K562 (cell line): ENCODE results near the gene SLC7A4. TPM values are rescaled to one million over a fixed set of nuclear protein-coding genes. Genes with fewer than 3 reads are reported as not detected.

Source experiments
- ATAC-seq: fragments of 200-7000 bp; cut with Tn5 transposase; 3 replicates; pipeline ENCODE4 v1.9.1; 2020; ENCODE audit warnings: moderate library complexity
- BruUV-seq: library from RNA; stranded (reverse); fragments of 400-500 nt; replicated peaks from 2 replicates; lab custom pipeline; 2021; lab: Mats Ljungman, UMichigan
- CTCF ChIA-PET: fragments of 300-600 bp; formaldehyde crosslinking; extraction: SDS; loops from one replicate; lab custom pipeline; 2021; ENCODE audit warnings: low intra/inter-chr PET ratio; lab: Yijun Ruan, JAX
- POLR2A ChIA-PET: fragments of 300-600, 350-650 bp; sonication (Branson Sonifier 250); formaldehyde crosslinking; extraction: SDS; loops from one replicate; lab custom pipeline; 2021; ENCODE audit warnings: antibody characterized with exemption, inconsistent platforms; lab: Yijun Ruan, JAX
- DNase-seq, 4 experiments: peaks; one replicate each; pipeline versions ENCODE4 v3.0.0 to v3.0.0-alpha.2; 2011 to 2018; ENCODE audit warnings: low spot score in 3 of 4, mixed read lengths in 3 of 4; ENCODE audit errors: extremely low read depth in 1 of 4
- FAIRE-seq: peaks from 2 replicates; lab custom pipeline; 2011; peaks lifted over from hg19 to GRCh38; lab: Jason Lieb, UNC
- H2AFZ ChIP-seq: 2 replicates; pipeline ENCODE4 v1.6.0; 2011; ENCODE audit warnings: low read depth, low read length, control low read depth, inconsistent platforms
- H3K27ac ChIP-seq: fragments of 200-600 bp; 3 replicates; pipeline ENCODE4 v1.8.0; 2011; ENCODE audit warnings: low read depth, mild to moderate bottlenecking, control low read depth, inconsistent platforms, low read length, moderate library complexity, mixed read lengths; ENCODE audit errors: extremely low read depth
- H3K27me3 ChIP-seq, 2 experiments: fragments of 300-600 bp in 1 of 2; 2 replicates in 1 of 2; 3 replicates in 1 of 2; pipeline versions ENCODE4 v1.6.0 to v1.8.0; 2011; ENCODE audit warnings: inconsistent platforms in 2 of 2, low read length in 2 of 2, mild to moderate bottlenecking in 1 of 2, mixed read lengths in 1 of 2, moderate library complexity in 1 of 2; ENCODE audit not compliant: control insufficient read depth in 2 of 2, insufficient read depth in 2 of 2
- H3K36me3 ChIP-seq: fragments of 300-600 bp; 3 replicates; pipeline ENCODE4 v1.8.0; 2011; ENCODE audit warnings: mild to moderate bottlenecking, low read length, inconsistent platforms; ENCODE audit not compliant: control insufficient read depth, insufficient read depth
- H3K4me1 ChIP-seq, 2 experiments: fragments of 200-600 bp in 1 of 2; replicated peaks in 1 of 2; 2 replicates in 1 of 2; 3 replicates in 1 of 2; pipeline versions ENCODE4 v1.5.1 to v1.8.0; 2011; ENCODE audit warnings: inconsistent platforms in 2 of 2, low read length in 2 of 2, mild to moderate bottlenecking in 1 of 2, mixed read lengths in 1 of 2, moderate library complexity in 1 of 2; ENCODE audit not compliant: control insufficient read depth in 2 of 2, insufficient read depth in 2 of 2
- H3K4me2 ChIP-seq: 2 replicates; pipeline ENCODE4 v1.6.1; 2011; ENCODE audit warnings: low read length, control low read depth, inconsistent platforms, mixed read lengths; ENCODE audit not compliant: insufficient read depth
- H3K4me3 ChIP-seq: fragments of 200-600 bp; sonication (generic), shearing (Covaris generic); 2 replicates; pipeline ENCODE4 v1.5.1; 2016; ENCODE audit warnings: control low read depth, inconsistent platforms
- H3K79me2 ChIP-seq: fragments of 200-600 bp; 3 replicates; pipeline ENCODE4 v1.8.0; 2011; ENCODE audit warnings: low read length, inconsistent platforms; ENCODE audit not compliant: control insufficient read depth, insufficient read depth
- H3K9ac ChIP-seq, 2 experiments: 2 replicates each; pipeline versions ENCODE4 v1.6.0 to v1.6.1; 2011; ENCODE audit warnings: low read depth in 2 of 2, low read length in 2 of 2, control low read depth in 1 of 2, inconsistent platforms in 1 of 2, mild to moderate bottlenecking in 1 of 2, mixed read lengths in 1 of 2; ENCODE audit not compliant: insufficient read depth in 1 of 2
- H3K9me1 ChIP-seq: one replicate; pipeline ENCODE4 v1.6.0; 2011; ENCODE audit warnings: inconsistent platforms, mild to moderate bottlenecking, low read length, moderate library complexity; ENCODE audit not compliant: control insufficient read depth, insufficient read depth
- H3K9me3 ChIP-seq: replicated peaks from 2 replicates; pipeline ENCODE4 v1.5.1; 2011; ENCODE audit warnings: low read depth, low read length, inconsistent platforms; ENCODE audit not compliant: control insufficient read depth, insufficient read depth
- H4K20me1 ChIP-seq: replicated peaks from 2 replicates; pipeline ENCODE4 v1.6.1; 2011; ENCODE audit warnings: low read length, inconsistent platforms, mixed read lengths; ENCODE audit not compliant: control insufficient read depth, insufficient read depth
- CBFB ChIP-seq: sonication (generic); formaldehyde crosslinking; IDR thresholded peaks from 2 replicates; pipeline ENCODE4 v1.4.0; 2020; ENCODE audit warnings: mild to moderate bottlenecking, missing genetic modification reagents
- HNRNPL ChIP-seq: fragments of 200-400 bp; formaldehyde crosslinking; IDR thresholded peaks from 2 replicates; pipeline ENCODE4 v1.6.1; 2017; ENCODE audit warnings: low read depth, mild to moderate bottlenecking, low read length
- JUND ChIP-seq, 2 experiments: IDR thresholded peaks; 2 replicates in 1 of 2; 3 replicates in 1 of 2; pipeline ENCODE4 v1.6.1; 2011; ENCODE audit warnings: borderline replicate concordance in 2 of 2, low read depth in 2 of 2, low read length in 2 of 2, improper control_type of control experiment in 1 of 2, missing biosample characterization in 1 of 2, missing genetic modification characterization in 1 of 2, missing genetic modification reagents in 1 of 2
- KDM2B ChIP-seq: fragments of 250-450 bp; sonication (Bioruptor Pico); IDR thresholded peaks from 2 replicates; pipeline ENCODE4 v1.8.0; 2021; ENCODE audit warnings: mild to moderate bottlenecking, moderate library complexity
- NBN ChIP-seq: fragments of 450-650 bp; IDR thresholded peaks from 2 replicates; pipeline ENCODE4 v1.6.1; 2016; ENCODE audit warnings: low read depth, mild to moderate bottlenecking
- NEUROD1 ChIP-seq: fragments of 150-350 bp; IDR thresholded peaks from 2 replicates; pipeline ENCODE4 v1.6.1; 2014; ENCODE audit warnings: borderline replicate concordance, low read length, low read depth; ENCODE audit not compliant: partially characterized antibody
- POLR3G ChIP-seq: IDR thresholded peaks from 2 replicates; pipeline ENCODE4 v1.6.1; 2011; ENCODE audit not compliant: insufficient read length, insufficient replicate concordance; ENCODE audit errors: extremely low read depth
- SUPT5H ChIP-seq: fragments of 450-650 bp; IDR thresholded peaks from 2 replicates; pipeline ENCODE4 v1.6.1; 2016
- TRIM24 ChIP-seq, 2 experiments: fragments of 450-650 bp; IDR thresholded peaks; 2 replicates each; pipeline ENCODE4 v1.6.1; 2016
- ZNF778 ChIP-seq: fragments of 450-650 bp; formaldehyde crosslinking; IDR thresholded peaks from 2 replicates; pipeline ENCODE4 v1.4.0; 2020; ENCODE audit warnings: mild to moderate bottlenecking, moderate library complexity
- WGBS: fragments of 100-300 bp; shearing (Covaris generic); methylation state at CpG from one replicate; pipeline ENCODE4 v1.1.6; 2016; ENCODE audit warnings: low coverage, mixed read lengths; ENCODE audit not compliant: insufficient coverage; ENCODE audit errors: missing lambda C conversion rate; 5-methylcytosine and 5-hydroxymethylcytosine counted together
- in situ Hi-C: fragments of 300-500 bp; cut with MboI; formaldehyde crosslinking; loops from 4 replicates; pipeline ENCODE4 v1.15.0; 2018; ENCODE audit warnings: inconsistent platforms, mixed read lengths
- intact Hi-C: fragments of 100-400 bp; cut with micrococcal nuclease; formaldehyde crosslinking; loops from 2 replicates; pipeline ENCODE4 v1.14.2; 2022
- polyA plus RNA-seq, 8 experiments: library from polyadenylated mRNA; depleted of rRNA in 4 of 8; stranded (reverse) in 5 of 8; unstranded in 3 of 8; fragments of >200 nt; fragmentation: Nextera tagmentation in 2 of 8; fragmentation: Illumina TruSeq in 1 of 8; extraction: Ambion mirVana in 2 of 8; extraction: Trizol in 1 of 8; gene quantifications; 2 replicates each; pipeline versions ENCODE4 v1.2.1 to v1.2.3, GENCODE V29; 2011 to 2014; ENCODE audit warnings: inconsistent platforms in 1 of 8, missing spikeins in 1 of 8
- total RNA-seq, 7 experiments: library from RNA; depleted of rRNA in 6 of 7; stranded (reverse); fragments of >200 nt in 6 of 7; fragmentation: Illumina TruSeq in 2 of 7; extraction: Trizol in 2 of 7; gene quantifications; 2 replicates each; pipeline versions ENCODE4 v1.2.1 to v1.2.3, GENCODE V29; 2011 to 2021; ENCODE audit warnings: low replicate concordance in 1 of 7
- TF ChIP-seq, protein P1 (sequence below): fragments of 250-450 bp; sonication (Bioruptor Pico); IDR thresholded peaks from 2 replicates; pipeline ENCODE4 v1.8.0; 2022; ENCODE audit warnings: inconsistent platforms, mild to moderate bottlenecking, moderate library complexity, borderline replicate concordance
- TF ChIP-seq, protein P2 (sequence below): fragments of 250-450 bp; sonication (Bioruptor Pico); IDR thresholded peaks from 2 replicates; pipeline ENCODE4 v1.4.0; 2020; ENCODE audit warnings: mild to moderate bottlenecking, moderate library complexity, borderline replicate concordance
- TF ChIP-seq, protein P3 (sequence below), 3 experiments: fragments of 200-800 bp in 1 of 3; fragments of 250-450 bp in 1 of 3; fragments of 450-650 bp in 1 of 3; sonication (Bioruptor Pico) in 1 of 3; sonication (Bioruptor generic) in 1 of 3; formaldehyde crosslinking in 1 of 3; IDR thresholded peaks; 2 replicates each; pipeline versions ENCODE4 v1.6.1 to v1.8.0; 2016 to 2022; ENCODE audit warnings: mild to moderate bottlenecking in 2 of 3, missing genetic modification characterization in 2 of 3, missing compliant biosample characterization in 1 of 3, moderate library complexity in 1 of 3

The SLC7A4 gene
- total and polyA plus RNA-seq, 9 of the 15 experiments (the other 6 are each of a cell fraction or from before 2014, with no cell fraction given): not detected

DNA sequence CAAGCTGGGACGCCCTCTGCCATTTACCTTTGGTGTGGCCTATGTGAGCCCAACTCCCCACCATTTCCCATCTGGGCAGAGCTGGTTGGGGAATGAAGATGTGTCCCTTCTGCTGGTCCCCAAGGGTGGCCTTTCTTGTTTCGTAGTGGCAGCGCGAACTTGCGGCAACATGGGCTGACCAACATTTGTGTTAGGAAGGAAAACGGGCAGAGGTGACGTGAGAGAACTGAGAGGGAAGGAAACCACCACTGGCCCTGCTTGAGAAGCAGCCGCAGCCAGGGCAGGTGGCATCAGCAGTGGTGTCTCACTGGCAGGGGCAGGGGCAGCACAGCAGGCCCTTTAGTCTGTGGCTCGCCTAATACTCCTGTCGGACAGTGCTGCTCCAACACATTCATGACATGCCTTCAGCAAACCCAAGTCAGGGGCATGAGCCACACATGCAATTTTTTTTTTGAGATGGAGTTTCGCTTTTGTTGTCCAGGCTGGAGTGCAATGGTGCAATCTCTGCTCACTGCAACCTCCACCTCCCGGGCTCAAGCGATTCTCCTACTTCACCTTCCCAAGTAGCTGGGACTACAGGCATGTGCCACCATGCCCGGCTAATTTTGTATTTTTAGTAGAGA lies 43.3 kb upstream of the SLC7A4 start:
- DNase-seq: peak in 2 of 4 experiments; percentile 18 to 58
- BruUV-seq: no TSS peak
- peaks cover 63 to 74% of the 10 kb centered on the region in 2 experiments for H3K27me3 ChIP-seq
- peaks cover 0 to 26% of the 10 kb centered on the region in 2 experiments; a peak in 2 of 5 replicates for H3K4me1 ChIP-seq
- CTCF ChIA-PET: interaction anchor here (0.5 to 0.6 kb wide), 2 partner anchors 17 to 179 kb away, joined by 3 to 5 read pairs; no protein-coding TSS in a partner anchor
- POLR2A ChIA-PET: interaction anchor here (0.9 to 4.1 kb wide), 6 partner anchors 11 to 85 kb away, joined by 3 to 51 read pairs (median 5); no protein-coding TSS in a partner anchor
- H3K9me1 ChIP-seq: no peaks in the 10 kb centered on the region
- no peak overlapping the region for H3K4me2 ChIP-seq
- no peaks in the 10 kb centered on the region for H3K36me3 ChIP-seq
- H3K27ac ChIP-seq: no peak overlapping the region
- H3K79me2 ChIP-seq: no peaks in the 10 kb centered on the region
- H3K9me3 ChIP-seq: peaks cover 5% of the 10 kb centered on the region
- WGBS: 9% methylated on average over 14 of the region's 14 CpGs
- H3K9ac ChIP-seq: peak overlapping the region in 1 of 2 experiments; percentile 51; a peak in 2 of 4 replicates
- H2AFZ ChIP-seq: no peak overlapping the region
- H4K20me1 ChIP-seq: peaks cover 6% of the 10 kb centered on the region
- FAIRE-seq: no peak
- no peak for ATAC-seq
- intact Hi-C loops (no loop called here), in situ Hi-C loops (no loop called here)
- no peak overlapping the region for H3K4me3 ChIP-seq
- TF ChIP-seq SUPT5H (no peak), CBFB (CRISPR knock-in tag) (0 out of 2 replicates have a peak, but pooled peaks have one; percentile 44), HNRNPL (no peak), ZNF778 (CRISPR knock-in tag) (no peak), JUND (IDR thresholded peaks at IDR 0.05; ENCODE audit: borderline replicate concordance, low read depth, low read length) (no peak), JUND (tag; IDR thresholded peaks at IDR 0.05; ENCODE audit: borderline replicate concordance, low read depth, low read length) (no peak), NBN (no peak), TRIM24 (IDR thresholded peaks at IDR 0.05) (no peak), NEUROD1 (no peak), POLR3G (no peak), KDM2B (CRISPR knock-in tag) (no peak)
- TF ChIP-seq, protein P1, sequence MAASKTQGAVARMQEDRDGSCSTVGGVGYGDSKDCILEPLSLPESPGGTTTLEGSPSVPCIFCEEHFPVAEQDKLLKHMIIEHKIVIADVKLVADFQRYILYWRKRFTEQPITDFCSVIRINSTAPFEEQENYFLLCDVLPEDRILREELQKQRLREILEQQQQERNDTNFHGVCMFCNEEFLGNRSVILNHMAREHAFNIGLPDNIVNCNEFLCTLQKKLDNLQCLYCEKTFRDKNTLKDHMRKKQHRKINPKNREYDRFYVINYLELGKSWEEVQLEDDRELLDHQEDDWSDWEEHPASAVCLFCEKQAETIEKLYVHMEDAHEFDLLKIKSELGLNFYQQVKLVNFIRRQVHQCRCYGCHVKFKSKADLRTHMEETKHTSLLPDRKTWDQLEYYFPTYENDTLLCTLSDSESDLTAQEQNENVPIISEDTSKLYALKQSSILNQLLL (CRISPR knock-in tag): peak; percentile 70; the same call in 1 of the 2 replicates
- TF ChIP-seq, protein P2, sequence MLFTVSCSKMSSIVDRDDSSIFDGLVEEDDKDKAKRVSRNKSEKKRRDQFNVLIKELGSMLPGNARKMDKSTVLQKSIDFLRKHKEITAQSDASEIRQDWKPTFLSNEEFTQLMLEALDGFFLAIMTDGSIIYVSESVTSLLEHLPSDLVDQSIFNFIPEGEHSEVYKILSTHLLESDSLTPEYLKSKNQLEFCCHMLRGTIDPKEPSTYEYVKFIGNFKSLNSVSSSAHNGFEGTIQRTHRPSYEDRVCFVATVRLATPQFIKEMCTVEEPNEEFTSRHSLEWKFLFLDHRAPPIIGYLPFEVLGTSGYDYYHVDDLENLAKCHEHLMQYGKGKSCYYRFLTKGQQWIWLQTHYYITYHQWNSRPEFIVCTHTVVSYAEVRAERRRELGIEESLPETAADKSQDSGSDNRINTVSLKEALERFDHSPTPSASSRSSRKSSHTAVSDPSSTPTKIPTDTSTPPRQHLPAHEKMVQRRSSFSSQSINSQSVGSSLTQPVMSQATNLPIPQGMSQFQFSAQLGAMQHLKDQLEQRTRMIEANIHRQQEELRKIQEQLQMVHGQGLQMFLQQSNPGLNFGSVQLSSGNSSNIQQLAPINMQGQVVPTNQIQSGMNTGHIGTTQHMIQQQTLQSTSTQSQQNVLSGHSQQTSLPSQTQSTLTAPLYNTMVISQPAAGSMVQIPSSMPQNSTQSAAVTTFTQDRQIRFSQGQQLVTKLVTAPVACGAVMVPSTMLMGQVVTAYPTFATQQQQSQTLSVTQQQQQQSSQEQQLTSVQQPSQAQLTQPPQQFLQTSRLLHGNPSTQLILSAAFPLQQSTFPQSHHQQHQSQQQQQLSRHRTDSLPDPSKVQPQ (CRISPR knock-in tag): 0 out of 2 replicates have a peak, but pooled peaks have one; percentile 38
- TF ChIP-seq, protein P3, sequence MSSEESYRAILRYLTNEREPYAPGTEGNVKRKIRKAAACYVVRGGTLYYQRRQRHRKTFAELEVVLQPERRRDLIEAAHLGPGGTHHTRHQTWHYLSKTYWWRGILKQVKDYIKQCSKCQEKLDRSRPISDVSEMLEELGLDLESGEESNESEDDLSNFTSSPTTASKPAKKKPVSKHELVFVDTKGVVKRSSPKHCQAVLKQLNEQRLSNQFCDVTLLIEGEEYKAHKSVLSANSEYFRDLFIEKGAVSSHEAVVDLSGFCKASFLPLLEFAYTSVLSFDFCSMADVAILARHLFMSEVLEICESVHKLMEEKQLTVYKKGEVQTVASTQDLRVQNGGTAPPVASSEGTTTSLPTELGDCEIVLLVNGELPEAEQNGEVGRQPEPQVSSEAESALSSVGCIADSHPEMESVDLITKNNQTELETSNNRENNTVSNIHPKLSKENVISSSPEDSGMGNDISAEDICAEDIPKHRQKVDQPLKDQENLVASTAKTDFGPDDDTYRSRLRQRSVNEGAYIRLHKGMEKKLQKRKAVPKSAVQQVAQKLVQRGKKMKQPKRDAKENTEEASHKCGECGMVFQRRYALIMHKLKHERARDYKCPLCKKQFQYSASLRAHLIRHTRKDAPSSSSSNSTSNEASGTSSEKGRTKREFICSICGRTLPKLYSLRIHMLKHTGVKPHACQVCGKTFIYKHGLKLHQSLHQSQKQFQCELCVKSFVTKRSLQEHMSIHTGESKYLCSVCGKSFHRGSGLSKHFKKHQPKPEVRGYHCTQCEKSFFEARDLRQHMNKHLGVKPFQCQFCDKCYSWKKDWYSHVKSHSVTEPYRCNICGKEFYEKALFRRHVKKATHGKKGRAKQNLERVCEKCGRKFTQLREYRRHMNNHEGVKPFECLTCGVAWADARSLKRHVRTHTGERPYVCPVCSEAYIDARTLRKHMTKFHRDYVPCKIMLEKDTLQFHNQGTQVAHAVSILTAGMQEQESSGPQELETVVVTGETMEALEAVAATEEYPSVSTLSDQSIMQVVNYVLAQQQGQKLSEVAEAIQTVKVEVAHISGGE (CRISPR knock-in tag; IDR thresholded peaks at IDR 0.05): peak in 1 of 3 experiments; percentile 55; a peak in 2 of 6 replicates
